Measurements from ENCODE around the gene USP46.

Gene USP46

DNA sequence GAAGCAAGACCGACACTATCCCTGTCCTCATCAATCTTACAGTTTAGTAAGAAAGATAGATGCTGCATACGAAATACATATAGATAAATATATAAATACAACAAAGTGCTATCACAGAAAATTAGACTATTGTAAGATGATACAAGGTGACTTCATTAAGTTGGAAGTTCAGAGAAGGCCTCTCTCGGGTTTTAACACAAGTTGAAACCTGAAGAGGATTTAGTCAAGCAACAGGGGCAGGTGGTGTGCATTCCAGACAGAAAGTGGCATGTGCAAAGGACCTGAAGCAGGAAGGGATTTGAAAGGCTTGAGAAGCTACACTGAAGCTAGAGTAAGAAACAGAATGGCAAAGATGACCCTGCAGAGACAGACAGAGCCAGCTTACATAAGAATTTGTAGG lies 36.5 kb downstream of the USP46 start:
- DNase-seq (ENCODE audit: low read depth in 2 of 3, low spot score in 1 of 3), result no peak

DNA sequence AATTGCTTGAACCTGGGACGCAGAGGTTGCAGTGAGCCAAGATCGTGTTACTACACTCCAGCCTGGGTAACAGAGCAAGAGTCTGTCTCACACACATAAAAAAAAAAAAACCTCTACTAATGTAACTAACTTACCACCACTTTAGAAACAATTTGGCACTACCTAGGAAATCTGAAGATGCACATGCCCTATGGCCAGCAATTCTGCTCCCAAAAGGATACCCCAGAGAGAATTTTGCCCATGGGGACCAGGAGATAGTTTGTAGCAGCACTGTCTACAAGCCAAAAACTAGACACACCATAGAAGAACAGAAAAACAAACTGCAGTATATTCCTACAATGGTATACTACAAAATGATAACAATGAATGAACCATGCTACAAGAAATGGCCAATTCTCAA lies 37.5 kb downstream of the USP46 start:
- DNase-seq (ENCODE audit: low read depth in 2 of 3, low spot score in 1 of 3), result no peak

DNA sequence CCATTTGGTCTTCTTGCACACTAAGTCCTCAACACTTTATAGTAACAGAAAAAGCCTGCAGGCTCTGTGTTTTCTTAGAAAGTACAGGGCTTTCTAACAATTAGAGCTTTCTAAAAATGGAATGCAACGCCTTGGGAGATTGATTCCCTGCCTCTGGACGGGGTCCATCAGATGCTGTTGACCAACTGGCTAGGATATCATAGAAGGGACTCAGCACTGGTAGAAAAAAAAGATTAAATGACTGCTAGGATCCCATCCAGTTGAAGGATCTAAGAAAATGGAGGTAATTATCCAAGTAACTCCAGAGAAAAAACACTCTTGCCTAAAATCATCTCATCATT lies 39.5 kb downstream of the USP46 start:
- no peak for DNase-seq (ENCODE audit: low read depth in 2 of 3, low spot score in 1 of 3)

DNA sequence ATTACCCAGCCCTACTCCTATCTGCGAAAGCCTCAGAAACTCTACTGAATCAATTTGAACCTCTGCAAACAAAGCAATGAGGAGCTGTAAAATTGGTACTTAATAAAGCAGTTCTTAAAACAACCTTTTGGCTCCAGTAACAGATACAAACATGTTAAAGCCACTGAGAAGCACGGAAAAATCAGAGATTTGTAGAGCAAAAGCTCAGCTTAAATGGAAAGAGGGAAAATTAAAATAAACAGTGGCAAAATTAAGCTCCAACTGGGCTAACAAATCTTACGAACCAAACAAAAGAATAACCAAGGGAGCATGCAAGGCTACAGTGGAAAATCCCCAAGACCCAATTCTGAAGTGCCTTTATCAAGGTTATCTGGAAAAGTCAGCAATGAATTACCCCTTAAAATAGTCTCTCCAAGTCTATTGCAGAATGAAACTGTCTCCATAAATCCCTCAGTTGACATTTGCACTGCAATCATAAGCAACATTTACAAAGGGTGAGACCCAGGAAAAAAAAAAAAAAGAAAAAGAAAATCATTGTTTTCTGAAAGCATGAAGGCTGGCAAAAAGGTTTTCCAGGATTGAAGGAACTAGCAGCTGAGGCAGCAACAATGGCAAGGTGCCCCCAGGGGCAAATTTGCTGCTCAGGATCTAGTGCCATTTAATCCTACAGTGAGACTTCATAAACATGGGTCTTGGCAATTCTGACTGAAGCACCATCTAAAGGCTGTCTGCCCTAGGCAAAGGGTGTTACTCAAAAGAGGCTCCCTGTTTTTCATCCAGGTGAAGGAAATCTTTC lies 40.1 kb downstream of the USP46 start:
- DNase-seq (ENCODE audit: low read depth in 2 of 3, low spot score in 1 of 3), result no peak

DNA sequence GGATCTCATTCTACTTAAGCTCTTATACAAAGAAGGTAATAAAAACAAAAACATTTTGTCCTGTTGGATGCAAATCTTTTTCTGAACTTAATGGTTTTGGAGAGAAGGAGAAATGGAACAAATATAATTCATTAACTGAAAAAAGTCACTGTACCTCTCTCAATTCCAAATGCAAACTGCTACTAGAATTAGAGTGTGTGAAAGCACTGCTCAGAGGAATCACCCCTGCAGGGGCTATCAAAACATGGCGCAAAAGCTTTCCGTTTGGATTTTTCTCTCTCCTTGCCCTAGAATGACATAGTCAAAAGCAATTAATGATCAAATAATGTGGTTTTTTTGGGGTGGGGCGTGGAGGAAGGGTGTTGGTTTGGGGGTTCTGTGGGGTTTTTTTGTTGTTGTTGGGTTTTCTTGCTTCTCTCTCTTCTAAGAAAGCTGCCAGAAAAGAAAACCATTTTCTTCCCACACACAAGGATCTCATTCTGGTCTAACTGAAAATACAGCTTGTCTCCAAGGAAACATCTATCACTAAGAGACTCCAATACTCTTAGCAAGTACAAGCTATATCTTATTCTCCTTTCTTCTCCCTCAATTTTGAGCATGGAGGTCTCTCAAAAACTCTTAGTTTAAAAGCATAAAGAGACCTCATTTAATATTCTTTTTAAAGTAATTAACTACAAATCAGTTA lies 41.6 kb downstream of the USP46 start:
- no peak for DNase-seq (ENCODE audit: low read depth in 2 of 3, low spot score in 1 of 3)

DNA sequence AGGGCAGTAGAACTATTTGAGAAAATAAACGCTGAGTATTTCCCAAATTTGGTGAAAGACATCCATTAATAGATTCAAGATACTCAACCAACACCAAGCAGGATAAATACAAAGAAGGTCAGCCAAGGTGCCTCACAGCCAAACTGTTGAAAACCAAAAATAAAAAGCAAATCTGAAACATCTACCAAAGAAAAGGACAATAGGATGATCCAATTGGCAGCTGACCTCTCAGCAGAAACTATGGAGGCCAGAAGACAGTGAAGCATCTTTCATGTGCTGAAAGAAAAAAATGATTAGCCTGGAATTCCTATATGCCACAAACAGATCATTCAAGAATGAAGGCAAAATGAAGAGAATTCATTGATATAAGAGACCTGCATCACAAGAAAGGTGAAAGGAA lies 44.9 kb downstream of the USP46 start:
- no peak for DNase-seq (ENCODE audit: low read depth in 2 of 3, low spot score in 1 of 3)

DNA sequence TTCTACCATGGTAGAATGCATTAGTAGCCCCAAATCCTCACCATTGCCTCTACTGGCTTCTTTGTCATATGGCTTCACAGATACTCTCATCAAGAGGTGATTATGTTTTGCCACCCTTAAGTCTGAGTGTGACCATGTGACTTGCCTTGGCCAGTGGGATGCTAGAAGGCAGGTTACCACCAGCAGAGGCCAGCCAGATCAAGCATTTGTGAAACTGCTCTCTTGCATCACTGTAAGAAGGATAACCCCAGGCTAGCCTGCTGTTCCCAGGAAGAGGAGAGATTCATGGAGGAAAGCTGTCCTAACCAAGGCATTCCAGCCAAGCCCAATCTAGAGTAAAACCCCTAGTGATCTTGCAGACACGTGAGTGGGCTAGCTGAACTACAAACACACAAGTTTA lies 46.8 kb downstream of the USP46 start:
- DNase-seq (ENCODE audit: low read depth in 2 of 3, low spot score in 1 of 3), result no peak

DNA sequence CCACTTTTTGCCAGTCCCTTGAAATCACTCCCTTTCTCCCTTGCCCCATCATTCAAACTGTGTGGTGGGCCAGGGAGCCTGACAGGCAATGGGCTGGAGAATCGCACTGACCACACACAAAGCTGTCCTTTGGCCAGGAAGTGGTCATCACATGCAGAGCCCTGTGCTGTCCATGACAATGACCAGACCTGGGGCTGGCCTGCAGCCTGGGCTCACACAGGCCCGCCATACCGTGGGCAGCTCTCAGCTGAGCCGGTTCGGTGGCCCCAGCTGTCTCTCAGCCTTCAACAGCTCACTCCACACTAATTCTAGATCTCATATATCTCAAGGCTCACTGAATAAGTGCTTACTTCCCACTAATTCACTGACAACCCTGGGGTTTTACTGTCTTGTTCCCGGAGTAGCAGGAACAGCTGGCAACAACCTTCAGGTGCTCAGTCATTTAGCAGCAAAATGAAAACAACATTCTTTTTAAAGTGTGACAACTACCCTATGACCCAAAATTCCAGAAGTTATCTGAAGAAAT lies 48.0 kb downstream of the USP46 start:
- DNase-seq (ENCODE audit: low read depth in 2 of 3, low spot score in 1 of 3), result no peak

DNA sequence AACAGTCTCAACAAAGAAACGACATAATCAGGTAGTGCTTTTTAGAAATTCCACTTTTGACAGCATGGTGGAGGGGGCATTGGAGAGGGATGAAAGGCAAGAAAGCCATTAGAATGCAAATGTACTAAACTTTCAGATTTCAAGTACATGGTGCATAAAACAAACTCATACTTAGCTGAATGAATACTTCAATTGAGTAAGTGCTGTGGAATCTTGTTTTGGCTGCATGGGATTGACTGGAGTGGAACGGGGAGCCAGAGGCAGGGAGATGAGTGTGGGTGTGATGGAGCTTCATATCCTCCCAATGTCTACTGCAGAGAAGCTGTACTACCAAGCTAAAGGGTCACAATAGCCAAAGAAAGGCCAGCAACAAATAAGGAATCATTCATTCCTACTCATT lies 52.4 kb downstream of the USP46 start:
- no peak for DNase-seq (ENCODE audit: low read depth in 2 of 3, low spot score in 1 of 3)

DNA sequence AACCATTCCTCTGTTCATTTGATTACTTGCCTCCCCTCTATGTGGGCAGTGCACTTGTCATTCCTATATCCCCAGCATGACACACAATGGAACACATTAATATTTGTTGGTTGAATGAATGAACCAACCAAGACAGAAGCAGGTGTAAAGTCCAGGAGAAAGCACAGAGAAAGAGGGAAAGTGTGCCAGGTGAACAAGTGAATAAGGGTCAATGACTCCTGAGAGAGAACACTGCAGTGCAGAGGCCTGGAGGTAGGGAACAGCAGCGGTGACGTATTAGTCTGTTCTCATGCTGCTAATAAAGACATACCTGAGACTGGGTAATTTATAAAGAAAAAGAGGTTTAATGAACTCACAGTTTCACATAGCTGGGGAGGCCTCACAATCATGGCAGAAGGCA lies 53.1 kb downstream of the USP46 start:
- DNase-seq (ENCODE audit: low read depth in 2 of 3, low spot score in 1 of 3), result no peak

DNA sequence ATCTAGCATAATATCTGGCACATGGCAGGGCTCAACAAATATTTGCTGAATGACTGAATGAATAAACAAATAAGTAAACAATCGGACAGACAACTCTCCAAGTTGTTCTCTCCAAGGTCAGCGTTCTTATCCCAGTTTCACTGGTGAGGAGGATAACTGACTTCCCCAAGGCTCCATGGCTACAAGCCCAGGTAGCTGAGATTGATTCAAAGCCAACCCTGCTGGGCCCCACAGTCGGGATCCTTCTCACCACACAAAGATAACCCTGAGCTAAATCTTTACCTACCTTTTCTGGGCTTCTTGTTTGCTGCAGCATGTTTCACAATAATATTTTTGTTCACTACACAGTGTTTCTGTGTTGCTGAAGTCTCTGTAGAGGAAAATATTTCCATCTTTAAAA lies 54.9 kb downstream of the USP46 start:
- DNase-seq (ENCODE audit: low read depth in 2 of 3, low spot score in 1 of 3), result no peak

DNA sequence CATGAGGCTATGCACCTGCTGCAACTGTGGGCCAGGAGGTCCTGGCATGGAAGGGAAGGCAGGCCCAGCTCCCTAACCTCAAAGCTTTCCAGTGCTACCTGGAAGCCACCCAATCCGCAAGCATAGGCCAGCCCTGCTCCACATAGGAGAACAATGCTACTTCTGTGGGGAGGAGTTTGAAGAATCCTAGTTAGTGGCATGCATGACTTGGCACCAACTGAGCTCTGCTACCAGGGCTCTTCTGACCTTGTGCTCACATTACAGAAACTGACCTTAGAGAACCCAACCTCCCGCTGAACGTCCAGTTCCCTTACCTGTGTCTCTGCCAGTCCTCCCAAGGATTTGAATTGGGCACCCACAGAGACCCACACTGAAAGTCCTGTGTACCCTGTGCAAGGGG lies 58.8 kb downstream of the USP46 start:
- no peak for DNase-seq (ENCODE audit: low read depth in 2 of 3, low spot score in 1 of 3)

DNA sequence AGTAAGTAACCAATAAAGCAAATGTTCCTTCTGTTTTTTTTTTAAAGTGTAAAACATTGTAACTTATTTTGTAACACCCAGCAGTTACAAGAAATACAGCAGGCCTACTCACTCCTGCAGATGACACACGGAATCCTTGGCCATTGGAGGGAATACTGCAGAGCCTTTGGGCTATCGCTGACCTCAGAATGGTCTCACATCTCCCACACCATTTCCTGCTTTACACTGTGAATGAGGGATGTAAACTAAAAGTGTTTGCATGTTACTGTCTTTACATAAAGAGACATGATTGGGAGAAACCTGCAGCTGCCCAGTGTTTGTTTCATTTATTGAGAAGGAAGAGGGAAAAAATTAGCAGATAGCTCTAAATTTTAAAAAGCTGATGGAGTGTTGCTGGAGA lies 64.1 kb downstream of the USP46 start:
- no peak for DNase-seq (ENCODE audit: low read depth in 2 of 3, low spot score in 1 of 3)

DNA sequence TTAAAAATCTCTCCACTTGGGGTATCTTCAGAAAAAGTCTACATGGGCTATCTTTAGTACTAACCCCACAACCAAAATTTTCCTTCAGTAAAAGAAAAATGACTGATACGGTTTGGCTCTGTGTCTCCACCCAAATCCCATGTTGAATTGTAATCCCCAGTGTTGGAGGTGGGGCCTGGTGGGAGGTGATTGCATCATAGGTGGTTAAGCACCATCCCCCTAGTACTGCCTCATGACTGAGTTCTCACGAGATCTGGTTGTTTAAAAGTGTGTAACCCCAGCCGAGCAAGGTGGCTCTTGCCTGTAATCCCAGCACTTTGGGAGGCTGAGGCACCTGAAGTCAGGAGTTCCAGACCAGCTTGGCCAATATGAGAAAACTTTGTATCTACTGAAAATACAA lies 66.8 kb downstream of the USP46 start:
- no peak for DNase-seq (ENCODE audit: low read depth in 2 of 3, low spot score in 1 of 3)

DNA sequence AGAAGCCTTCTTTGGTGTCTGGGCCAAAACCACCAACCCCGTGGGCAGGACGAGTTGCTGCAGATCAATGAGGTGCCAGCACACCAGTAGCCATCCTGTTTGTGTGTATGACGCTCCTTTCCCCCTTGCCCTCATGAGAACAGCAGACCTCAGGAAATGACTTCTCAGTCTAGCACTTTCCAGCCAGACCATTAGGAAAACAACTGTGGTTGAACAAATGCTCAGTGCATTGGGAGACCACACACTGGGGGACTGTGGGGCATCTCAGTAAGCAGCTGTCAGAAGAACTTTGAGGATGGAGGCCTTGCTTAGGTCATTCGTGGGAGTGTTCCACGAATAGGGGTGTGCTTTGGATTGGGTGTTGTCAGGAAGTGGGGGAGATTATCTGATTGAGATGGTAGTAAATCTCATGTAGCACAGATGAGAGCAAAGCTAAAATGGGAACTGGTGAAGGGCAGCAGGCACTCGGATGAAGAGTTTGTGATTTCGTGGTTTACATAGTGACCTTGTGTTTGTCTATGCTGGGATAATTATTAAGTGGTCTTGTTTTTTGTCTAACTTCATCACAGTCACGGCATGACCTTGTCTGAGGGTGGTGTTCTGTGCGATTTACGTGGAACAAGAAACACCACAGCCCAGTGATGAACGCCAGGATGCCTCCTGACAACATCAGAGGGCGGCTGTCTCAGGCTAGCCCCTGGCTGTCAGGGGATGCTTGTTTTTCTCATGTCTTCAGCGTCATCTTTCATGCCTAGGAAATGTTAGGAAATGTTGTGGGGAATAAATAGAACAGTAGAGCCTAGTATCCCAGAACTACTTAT lies 70.1 kb downstream of the USP46 start:
- DNase-seq (ENCODE audit: low read depth in 2 of 3, low spot score in 1 of 3), result peak in 1 of 3 donors; percentile 20

DNA sequence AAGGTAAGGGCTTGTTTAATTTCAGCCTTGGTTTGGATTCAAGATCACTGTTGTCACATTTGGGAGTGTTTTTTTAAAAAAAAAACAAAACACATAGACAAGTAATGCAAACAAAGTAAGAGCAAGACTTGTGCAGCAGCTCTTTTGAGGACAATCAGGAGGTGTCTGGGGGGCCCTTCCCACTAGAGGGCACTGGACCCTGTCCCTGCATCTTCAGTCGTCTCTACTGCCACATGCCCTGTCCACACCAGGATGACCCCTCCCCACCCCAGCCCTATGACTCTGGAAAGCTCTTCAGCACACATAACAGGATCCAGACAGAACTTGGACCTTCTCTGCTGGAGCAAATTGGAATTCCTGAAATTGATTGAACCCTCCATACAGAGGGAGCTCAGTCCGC lies 71.0 kb downstream of the USP46 start:
- peak in 1 of 3 donors; percentile 16 for DNase-seq (ENCODE audit: low read depth in 2 of 3, low spot score in 1 of 3)

DNA sequence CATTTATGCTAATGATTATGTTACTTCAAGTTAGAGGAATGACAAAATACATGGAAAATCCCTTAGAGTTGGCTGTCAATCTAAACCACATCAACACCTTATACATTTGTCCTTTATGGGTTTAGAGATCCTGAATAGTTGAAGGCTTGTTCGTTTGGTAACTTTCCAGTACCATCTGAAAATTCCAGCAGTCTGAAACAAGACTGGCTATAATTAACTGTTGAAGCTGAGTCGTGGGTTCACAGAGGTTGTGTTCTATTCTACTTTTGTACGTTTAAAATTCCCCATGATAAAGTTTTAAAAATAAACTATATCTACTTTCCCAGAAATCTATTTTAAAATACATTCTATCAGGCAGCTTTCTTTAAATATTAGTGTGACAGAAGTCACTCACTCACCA lies 73.0 kb downstream of the USP46 start:
- no peak for DNase-seq (ENCODE audit: low read depth in 2 of 3, low spot score in 1 of 3)

DNA sequence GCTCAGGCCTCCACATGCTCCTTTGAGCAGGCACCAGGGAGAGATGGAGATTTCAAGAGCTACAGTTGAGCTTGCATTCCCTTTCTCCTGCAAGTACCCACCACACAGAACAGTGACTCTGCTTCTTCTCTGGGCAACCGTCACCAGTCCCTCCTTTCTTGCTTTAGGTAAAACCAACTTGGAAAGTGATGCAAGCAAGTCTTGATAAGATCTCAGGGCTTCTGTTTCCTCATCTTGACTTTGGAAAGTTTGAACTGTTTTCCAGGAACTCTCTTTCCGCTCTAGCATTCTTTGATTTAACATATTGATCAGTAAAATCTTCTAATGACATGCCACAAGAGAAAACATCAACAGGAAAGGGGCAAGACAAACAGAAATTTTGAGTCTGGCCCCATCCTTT lies 73.7 kb downstream of the USP46 start:
- DNase-seq (ENCODE audit: low read depth in 2 of 3, low spot score in 1 of 3), result no peak

DNA sequence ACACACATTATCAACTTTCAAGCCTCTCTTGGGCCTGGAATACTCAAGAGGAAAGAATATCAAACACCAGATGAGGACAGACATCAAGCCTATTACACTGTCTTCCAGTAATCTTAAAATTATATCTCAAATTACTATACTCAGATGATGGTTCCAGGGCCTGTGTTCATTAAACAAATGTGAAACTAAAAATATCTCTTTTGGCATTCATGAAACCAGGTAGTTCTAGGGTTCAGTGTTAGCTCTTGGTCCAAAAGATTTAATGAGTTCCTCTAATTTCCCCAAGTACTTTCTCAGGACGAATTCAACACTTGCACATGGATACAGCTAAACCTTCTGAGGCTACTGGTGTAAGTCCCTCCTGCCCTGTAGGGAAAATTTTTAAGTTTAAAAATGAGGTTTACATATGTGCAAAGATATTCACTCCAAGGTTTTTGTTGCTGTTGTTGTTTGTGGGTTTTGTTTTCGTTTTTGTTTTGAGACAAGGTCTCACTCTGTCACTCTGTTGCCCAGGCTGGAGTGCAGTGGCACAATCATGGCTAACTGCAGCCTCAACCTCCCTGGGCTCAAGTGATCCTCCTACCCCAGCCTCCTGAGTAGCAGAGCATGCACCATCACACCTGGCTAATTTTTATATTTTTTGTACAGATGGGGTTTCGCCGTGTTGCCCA lies 79.4 kb downstream of the USP46 start:
- no peak for DNase-seq (ENCODE audit: low read depth in 2 of 3, low spot score in 1 of 3)

DNA sequence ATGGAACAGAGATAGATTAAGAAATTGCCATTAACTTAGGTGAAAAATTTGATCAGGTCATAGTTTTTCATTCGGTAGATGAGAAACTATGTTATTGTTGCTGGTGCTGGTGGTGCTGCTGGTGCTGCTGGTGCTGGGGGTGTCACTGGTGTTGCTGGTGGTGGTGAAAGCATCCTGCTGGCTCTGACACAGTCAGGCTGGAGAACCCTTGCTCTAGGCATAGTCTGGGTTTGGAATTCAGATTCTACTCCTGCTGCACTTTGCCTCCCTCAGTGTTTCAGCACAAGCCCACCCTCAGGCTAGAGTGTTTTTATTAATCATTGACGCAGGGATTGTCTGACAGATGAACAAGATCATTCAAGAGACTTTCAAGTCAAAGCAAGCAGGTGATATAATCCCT lies 80.2 kb downstream of the USP46 start:
- no peak for DNase-seq (ENCODE audit: low read depth in 2 of 3, low spot score in 1 of 3)

DNA sequence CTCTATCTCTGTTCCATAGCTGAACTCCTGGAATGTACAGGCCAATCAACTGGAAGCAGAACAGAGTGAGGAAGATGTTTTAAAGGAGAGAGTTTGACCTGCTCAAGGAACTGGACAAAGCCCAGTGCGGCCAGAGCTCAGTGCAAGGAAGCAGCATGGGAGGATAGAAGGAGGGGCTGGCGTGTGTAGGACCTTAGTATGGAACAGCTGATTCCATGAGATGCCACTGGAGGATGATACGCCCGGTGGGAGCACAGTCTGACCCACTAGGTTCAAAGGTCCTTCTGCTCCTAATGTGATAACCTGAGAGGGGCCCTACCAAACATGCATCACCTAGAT lies 81.5 kb downstream of the USP46 start:
- no peak for DNase-seq (ENCODE audit: low read depth in 2 of 3, low spot score in 1 of 3)

All from stimulated activated CD4-positive, alpha-beta T cell treated with anti-CD3 and anti-CD28 coated beads, Interleukin-12 subunit alpha, Interleukin-12 subunit beta, amount 100 ng/mL, for 48 hours (primary cell).